HepG2 (cell line): ENCODE data around the gene PRMT7. TPM values are rescaled to one million over a fixed set of nuclear protein-coding genes. Genes with fewer than 3 reads are reported as not detected.
A peak's percentile ranks its signal among the peaks of the same experiment; 100 is the strongest.

Source experiments
- DMTF1 ChIP-seq: sonication (generic); formaldehyde crosslinking; IDR thresholded peaks from 2 replicates; pipeline ENCODE4 v1.4.0; 2020; ENCODE audit warnings: mild to moderate bottlenecking, missing genetic modification reagents
- DNMT1 ChIP-seq: sonication (generic); formaldehyde crosslinking; IDR thresholded peaks from 2 replicates; pipeline ENCODE4 v1.5.1; 2020; ENCODE audit warnings: mild to moderate bottlenecking, missing genetic modification reagents
- E2F2 ChIP-seq: sonication (generic); formaldehyde crosslinking; IDR thresholded peaks from 2 replicates; pipeline ENCODE4 v1.4.0; 2020; ENCODE audit warnings: missing genetic modification reagents, borderline replicate concordance
- FOXO4 ChIP-seq: sonication (generic); formaldehyde crosslinking; conservative IDR thresholded peaks from 2 replicates; pipeline ENCODE4 v1.8.1; 2023; ENCODE audit warnings: missing genetic modification reagents
- HHEX ChIP-seq: IDR thresholded peaks from 2 replicates; pipeline ENCODE4 v1.6.1; 2016; ENCODE audit warnings: control low read depth
- LCORL ChIP-seq, 2 experiments: fragments of 450-650 bp in 1 of 2; sonication (generic) in 1 of 2; formaldehyde crosslinking in 1 of 2; IDR thresholded peaks; 2 replicates each; pipeline versions ENCODE4 v1.5.0 to v1.6.1; 2017 to 2020; ENCODE audit warnings: antibody characterized with exemption in 1 of 2, missing genetic modification reagents in 1 of 2
- MAFF ChIP-seq: IDR thresholded peaks from 2 replicates; pipeline ENCODE4 v1.6.1; 2011; ENCODE audit warnings: low read depth, low read length, improper control_type of control experiment
- RELA ChIP-seq: sonication (generic); formaldehyde crosslinking; IDR thresholded peaks from 2 replicates; pipeline ENCODE4 v1.4.0; 2020; ENCODE audit warnings: missing genetic modification reagents
- RORA ChIP-seq: sonication (generic); formaldehyde crosslinking; IDR thresholded peaks from 2 replicates; pipeline ENCODE4 v1.5.0; 2020; ENCODE audit warnings: mild to moderate bottlenecking, missing genetic modification reagents, moderate library complexity
- STAT6 ChIP-seq: sonication (generic); formaldehyde crosslinking; IDR thresholded peaks from 2 replicates; pipeline ENCODE4 v1.4.0; 2020; ENCODE audit warnings: missing genetic modification reagents, mild to moderate bottlenecking, borderline replicate concordance
- ZBTB38 ChIP-seq: sonication (generic); formaldehyde crosslinking; IDR thresholded peaks from 2 replicates; pipeline ENCODE4 v1.5.1; 2020; ENCODE audit warnings: mild to moderate bottlenecking, missing genetic modification reagents
- ZNF547 ChIP-seq: sonication (generic); formaldehyde crosslinking; IDR thresholded peaks from 2 replicates; pipeline ENCODE4 v1.5.1; 2020; ENCODE audit warnings: mild to moderate bottlenecking, missing genetic modification reagents
- ZNF678 ChIP-seq: sonication (generic); formaldehyde crosslinking; IDR thresholded peaks from 2 replicates; pipeline ENCODE4 v1.4.0; 2020; ENCODE audit warnings: mild to moderate bottlenecking, missing genetic modification reagents
- ZNF747 ChIP-seq: sonication (generic); formaldehyde crosslinking; IDR thresholded peaks from 2 replicates; pipeline ENCODE4 v1.8.1; 2023; ENCODE audit warnings: missing genetic modification reagents, mild to moderate bottlenecking, borderline replicate concordance
- ZUFSP ChIP-seq: sonication (generic); formaldehyde crosslinking; IDR thresholded peaks from 2 replicates; pipeline ENCODE4 v1.9.0; 2021; ENCODE audit warnings: missing genetic modification reagents, mild to moderate bottlenecking, borderline replicate concordance
- polyA plus RNA-seq, 8 experiments: library from polyadenylated mRNA; depleted of rRNA in 3 of 8; stranded (reverse) in 7 of 8; unstranded in 1 of 8; fragments of >200 nt; fragmentation: Illumina TruSeq in 4 of 8; extraction: Trizol in 4 of 8; gene quantifications; 2 replicates each; pipeline versions ENCODE4 v1.2.1 to v1.2.3, GENCODE V29; 2011 to 2016; ENCODE audit warnings: low read depth in 4 of 8, missing spikeins in 1 of 8, mixed read lengths in 1 of 8; ENCODE audit not compliant: insufficient read depth in 1 of 8
- total RNA-seq, 5 experiments: library from RNA; depleted of rRNA; stranded (reverse); fragments of >200 nt; fragmentation: Illumina TruSeq; extraction: Trizol; gene quantifications; 2 replicates each; pipeline ENCODE4 v1.2.3, GENCODE V29; 2016; ENCODE audit warnings: low read depth in 1 of 5

PRMT7 gene
- total and polyA plus RNA-seq, 2 of the 13 experiments (the other 11 are each of a cell fraction or from before 2014, with no cell fraction given) = 47.5 to 55.0 TPM

GRCh38 chr16:68310774-68311511 is at the start of gene PRMT7, which contains the start of gene SLC7A6OS (continued):
- no peak for TF ChIP-seq ZUFSP (CRISPR knock-in tag)
- peak; percentile 98 for TF ChIP-seq STAT6 (CRISPR knock-in tag)
- peak; percentile 99 for TF ChIP-seq ZNF747 (CRISPR knock-in tag)
- peak; percentile 96 for TF ChIP-seq DMTF1 (CRISPR knock-in tag)
- no peak for TF ChIP-seq RORA (CRISPR knock-in tag)
- peak; percentile 100 for TF ChIP-seq FOXO4 (CRISPR knock-in tag)
- 0 out of 2 replicates have a peak, but pooled peaks have one; percentile 31 for TF ChIP-seq HHEX (CRISPR knock-in tag)
- TF ChIP-seq E2F2 (CRISPR knock-in tag) = peak; percentile 99; the same call in 1 of the 2 replicates
- peak; percentile 98 for TF ChIP-seq ZBTB38
- no peak for TF ChIP-seq DNMT1 (CRISPR knock-in tag)
- TF ChIP-seq MAFF = no peak
- TF ChIP-seq ZNF678 (CRISPR knock-in tag) = peak; percentile 98; the same call in 1 of the 2 replicates
- TF ChIP-seq RELA (CRISPR knock-in tag) = peak; percentile 83; the same call in 1 of the 2 replicates
- TF ChIP-seq ZNF547 (CRISPR knock-in tag) = peak; percentile 100
- TF ChIP-seq LCORL (IDR thresholded peaks at IDR 0.05) = no peak
- TF ChIP-seq LCORL (CRISPR knock-in tag; IDR thresholded peaks at IDR 0.05) = peak; percentile 93
